Caco-2 (cell line): ENCODE data around the gene STXBP1. TPM values are rescaled to one million over a fixed set of nuclear protein-coding genes. Genes with fewer than 3 reads are reported as not detected.

Experiments used
- Bru-seq: library from RNA; stranded (reverse); fragments of 400-500 nt; gene quantifications from one replicate; lab custom pipeline; 2021; lab: Mats Ljungman, UMichigan
- BruChase-seq, 2 experiments: library from RNA; stranded (reverse); fragments of 400-500 nt; gene quantifications; one replicate each; lab custom pipeline; 2021; lab: Mats Ljungman, UMichigan
- BruUV-seq: library from RNA; stranded (reverse); fragments of 400-500 nt; replicated peaks from 2 replicates; lab custom pipeline; 2021; lab: Mats Ljungman, UMichigan
- CTCF ChIA-PET: fragments of 300-600 bp; sonication (Branson Sonifier 250); formaldehyde crosslinking; loops from one replicate; lab custom pipeline; 2022; ENCODE audit warnings: antibody characterized with exemption; lab: Charles Lee
- POLR2A ChIA-PET: fragments of 300-600 bp; sonication (Branson Sonifier 250); formaldehyde crosslinking; loops from one replicate; lab custom pipeline; 2022; ENCODE audit warnings: antibody characterized with exemption; lab: Charles Lee
- DNase-seq, 2 experiments: peaks; one replicate each; pipeline versions ENCODE4 v3.0.0 to v3.0.0-alpha.2; 2020 to 2022
- H3K27me3 ChIP-seq: replicated peaks from 2 replicates; pipeline ENCODE4 v1.6.0; 2011; ENCODE audit warnings: low read length; ENCODE audit not compliant: control insufficient read depth, insufficient read depth
- H3K36me3 ChIP-seq: 2 replicates; pipeline ENCODE4 v1.5.1; 2011; ENCODE audit warnings: low read length; ENCODE audit not compliant: control insufficient read depth, insufficient read depth
- H3K4me1 ChIP-seq: fragments of 250-450 bp; sonication (Bioruptor Pico); 2 replicates; pipeline ENCODE4 v1.5.1; 2020; ENCODE audit warnings: mild to moderate bottlenecking
- H3K4me3 ChIP-seq: 2 replicates; pipeline ENCODE4 v1.5.1; 2011; ENCODE audit warnings: low read depth, mild to moderate bottlenecking, control low read depth, low read length
- H3K9me3 ChIP-seq: fragments of 250-450 bp; sonication (Bioruptor Pico); 2 replicates; pipeline ENCODE4 v1.5.1; 2020; ENCODE audit warnings: mild to moderate bottlenecking, moderate library complexity
- H3K27ac Mint-ChIP-seq: one replicate; pipeline ENCODE4 v1.8.0; 2022; ENCODE audit warnings: mixed read lengths; ENCODE audit not compliant: unreplicated experiment
- H3K27me3 Mint-ChIP-seq: one replicate; pipeline ENCODE4 v1.8.0; 2022; ENCODE audit warnings: mixed read lengths; ENCODE audit not compliant: insufficient read depth, unreplicated experiment
- H3K36me3 Mint-ChIP-seq: one replicate; pipeline ENCODE4 v1.8.0; 2022; ENCODE audit warnings: mild to moderate bottlenecking, mixed read lengths; ENCODE audit not compliant: insufficient read depth, unreplicated experiment
- H3K4me1 Mint-ChIP-seq: one replicate; pipeline ENCODE4 v1.8.0; 2022; ENCODE audit warnings: low read depth, mixed read lengths; ENCODE audit not compliant: unreplicated experiment
- H3K4me3 Mint-ChIP-seq: one replicate; pipeline ENCODE4 v1.8.0; 2022; ENCODE audit warnings: mild to moderate bottlenecking, moderate library complexity, mixed read lengths; ENCODE audit not compliant: unreplicated experiment
- H3K9me3 Mint-ChIP-seq: one replicate; pipeline ENCODE4 v1.8.0; 2022; ENCODE audit warnings: mixed read lengths; ENCODE audit not compliant: unreplicated experiment
- CTCF ChIP-seq, 2 experiments: fragments of 200-600 bp in 1 of 2; IDR thresholded peaks; 1 replicate in 1 of 2; 2 replicates in 1 of 2; pipeline versions ENCODE4 v1.5.1 to v1.8.0; 2011 to 2022; ENCODE audit warnings: antibody characterized with exemption in 1 of 2, control low read depth in 1 of 2, inconsistent platforms in 1 of 2, low read depth in 1 of 2, low read length in 1 of 2, mild to moderate bottlenecking in 1 of 2, moderate library complexity in 1 of 2; ENCODE audit not compliant: insufficient read depth in 1 of 2, severe bottlenecking in 1 of 2, unreplicated experiment in 1 of 2
- intact Hi-C: fragments of 100-400 bp; cut with micrococcal nuclease; formaldehyde crosslinking; loops from one replicate; pipeline ENCODE4 v1.10.0; 2022; ENCODE audit not compliant: unreplicated experiment
- long read RNA-seq: library from polyadenylated mRNA; stranded (forward); transcript quantifications from one replicate; pipeline ENCODE4 v2.0.0, GENCODE V29; 2022
- total RNA-seq: library from RNA; stranded (reverse); gene quantifications from 2 replicates; pipeline ENCODE4 v1.2.3, GENCODE V29; 2022

Gene STXBP1
- total RNA-seq (5.5 and 6.7 TPM in 2 replicates), Bru-seq, nascent RNA (percentile 26 among the genes with signal in this experiment), BruChase-seq, experiment 1, labeled RNA remaining after a 2-hour chase (percentile 32 among the genes with signal in this experiment), BruChase-seq, experiment 2, labeled RNA remaining after a 6-hour chase (percentile 35 among the genes with signal in this experiment)
- long read RNA-seq, partial matches to known transcripts: 2 of 4 reads
- long read RNA-seq, other reads (novel, unspliced or antisense): 1 of 4 reads

- H3K27me3 Mint-ChIP-seq: peaks cover 27% of the 10 kb centered on the region
- peaks cover 17% of the 10 kb centered on the region for H3K4me1 Mint-ChIP-seq
- H3K4me3 ChIP-seq: peak within 1 kb of the TSS; percentile 55
- ChIA-PET POLR2A (interaction anchor here (0.5 kb wide), 1 partner anchor 97 kb away, joined by 4 read pairs; no protein-coding TSS in a partner anchor), CTCF (interaction anchor here (0.6 to 1.3 kb wide), 3 partner anchors 123 to 871 kb away, joined by 4 to 5 read pairs (median 4); partner anchors contain the start of genes CDK9 and TOR2A)
- no peaks in the 10 kb centered on the region for H3K36me3 ChIP-seq
- BruUV-seq: no TSS peak
- peak within 1 kb of the TSS; percentile 92 for H3K4me3 Mint-ChIP-seq
- H3K27ac Mint-ChIP-seq: no peak within 1 kb of the TSS
- H3K4me1 ChIP-seq: peaks cover 10% of the 10 kb centered on the region; the same call in 1 of the 2 replicates
- no peaks in the 10 kb centered on the region for H3K9me3 Mint-ChIP-seq
- no peaks in the 10 kb centered on the region for H3K9me3 ChIP-seq
- peak; percentile 86 to 94 for DNase-seq
- TF ChIP-seq CTCF (IDR thresholded peaks at IDR 0.05; ENCODE audit: insufficient read depth in 1 of 2, low read depth in 1 of 2, low read length in 1 of 2, severe bottlenecking in 1 of 2, unreplicated experiment in 1 of 2): no peak
- intact Hi-C loops: no loop called here
- peaks cover 17% of the 10 kb centered on the region for H3K36me3 Mint-ChIP-seq
- peaks cover 2% of the 10 kb centered on the region for H3K27me3 ChIP-seq
Measured at GRCh38 chr9:127611899-127612790, at the start of gene STXBP1. STXBP1 (plus strand) TSS chr9:127612277; CDS start chr9:127612404, 127 bp downstream.

GRCh38 chr9:127562279-127562796 lies 49.7 kb upstream of the STXBP1 start:
- H3K4me3 ChIP-seq: no peak overlapping the region
- H3K27me3 ChIP-seq: no peaks in the 10 kb centered on the region
- ChIA-PET POLR2A (no interaction called here), CTCF (interaction anchor here (1.1 kb wide), 1 partner anchor 17 kb away, joined by 4 read pairs; no protein-coding TSS in a partner anchor)
- H3K4me1 ChIP-seq: peaks cover 39% of the 10 kb centered on the region
- intact Hi-C loops: no loop called here
- H3K27me3 Mint-ChIP-seq: no peaks in the 10 kb centered on the region
- DNase-seq: no peak
- H3K36me3 Mint-ChIP-seq: peaks cover 51% of the 10 kb centered on the region
- BruUV-seq: no TSS peak
- H3K4me3 Mint-ChIP-seq: no peak overlapping the region
- no peaks in the 10 kb centered on the region; the same call in 1 of the 2 replicates for H3K36me3 ChIP-seq
- peaks cover 14% of the 10 kb centered on the region for H3K4me1 Mint-ChIP-seq
- peak overlapping the region; percentile 16 for H3K27ac Mint-ChIP-seq
- no peaks in the 10 kb centered on the region for H3K9me3 Mint-ChIP-seq
- H3K9me3 ChIP-seq: no peaks in the 10 kb centered on the region
- TF ChIP-seq CTCF (IDR thresholded peaks at IDR 0.05; ENCODE audit: insufficient read depth in 1 of 2, low read depth in 1 of 2, low read length in 1 of 2, severe bottlenecking in 1 of 2, unreplicated experiment in 1 of 2): no peak
